ENCODE measurements around the gene ADORA3.

ADORA3 gene

GRCh38 chr1:111497592-111497991 is 5.8 kb downstream of the ADORA3 start:
- H3K4me3 ChIP-seq (ENCODE audit: control insufficient read depth, low read depth, low read length) = no peak overlapping the region
- DNase-seq (ENCODE audit: low read depth) = no peak
- TF ChIP-seq CTCF (conservative IDR thresholded peaks at IDR 0.05; ENCODE audit: control insufficient read depth, insufficient read depth, low read depth, low read length) = no peak

GRCh38 chr1:111496398-111496797 is 7.0 kb downstream of the ADORA3 start:
- no peak overlapping the region for H3K4me3 ChIP-seq (ENCODE audit: control insufficient read depth, low read depth, low read length)
- no peak for TF ChIP-seq CTCF (conservative IDR thresholded peaks at IDR 0.05; ENCODE audit: control insufficient read depth, insufficient read depth, low read depth, low read length)
- no peak for DNase-seq (ENCODE audit: low read depth)

DNA sequence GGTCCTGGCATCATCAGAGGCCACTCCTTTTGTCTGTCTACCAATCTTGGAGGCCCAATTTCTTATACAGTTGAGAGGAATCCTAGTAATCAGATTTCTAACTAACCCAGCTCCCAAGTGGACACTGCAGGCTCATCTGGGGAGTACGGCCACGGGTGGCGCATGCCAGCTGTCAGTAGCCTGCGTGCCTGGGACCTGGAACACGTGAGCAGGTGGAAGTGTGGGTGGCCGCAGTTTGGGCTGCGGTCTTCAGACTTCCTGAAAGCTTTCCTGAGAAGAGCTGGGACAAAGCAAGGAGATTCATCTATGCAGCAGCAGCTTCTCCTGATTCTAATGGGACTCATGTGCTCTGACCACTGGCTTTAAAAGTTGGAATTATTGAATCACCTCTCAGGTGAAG is 12.4 kb downstream of the ADORA3 start:
- no peak for TF ChIP-seq CTCF (conservative IDR thresholded peaks at IDR 0.05; ENCODE audit: control insufficient read depth, insufficient read depth, low read depth, low read length)
- DNase-seq (ENCODE audit: low read depth) = no peak

DNA sequence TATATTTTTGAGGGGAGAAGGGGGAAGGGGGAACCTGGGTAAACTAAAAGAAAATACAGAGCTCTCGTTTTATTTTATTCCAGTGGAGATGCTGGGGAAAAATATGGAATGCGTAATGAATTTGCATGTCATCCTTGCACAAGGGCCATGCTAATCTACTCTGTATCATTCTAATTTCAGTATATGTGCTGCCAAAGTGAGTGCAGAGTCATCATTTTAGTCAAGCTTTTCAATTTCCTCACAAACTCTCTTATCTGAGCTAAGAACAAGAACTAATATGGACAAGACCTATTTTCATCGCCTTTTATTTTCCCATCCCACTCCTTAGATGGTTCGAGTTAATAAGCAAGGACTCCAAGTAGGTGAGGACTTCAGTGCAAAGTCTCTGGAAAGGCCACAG is 13.2 kb downstream of the ADORA3 start:
- DNase-seq (ENCODE audit: low read depth) = no peak
- no peak for TF ChIP-seq CTCF (conservative IDR thresholded peaks at IDR 0.05; ENCODE audit: control insufficient read depth, insufficient read depth, low read depth, low read length)
- no peak overlapping the region for H3K4me3 ChIP-seq (ENCODE audit: control insufficient read depth, low read depth, low read length)

More for the DNA sequence above, 12.4 kb downstream of the ADORA3 start:
- no peak overlapping the region for H3K4me3 ChIP-seq (ENCODE audit: control insufficient read depth, low read depth, low read length)

- TF ChIP-seq CTCF (conservative IDR thresholded peaks at IDR 0.05; ENCODE audit: control insufficient read depth, insufficient read depth, low read depth, low read length) = no peak
- H3K4me3 ChIP-seq (ENCODE audit: control insufficient read depth, low read depth, low read length) = no peak overlapping the region
- peak; percentile 54 for DNase-seq (ENCODE audit: low read depth)
These were observed 13.8 kb downstream of the ADORA3 start for GRCh38 chr1:111489604-111490003.

DNA sequence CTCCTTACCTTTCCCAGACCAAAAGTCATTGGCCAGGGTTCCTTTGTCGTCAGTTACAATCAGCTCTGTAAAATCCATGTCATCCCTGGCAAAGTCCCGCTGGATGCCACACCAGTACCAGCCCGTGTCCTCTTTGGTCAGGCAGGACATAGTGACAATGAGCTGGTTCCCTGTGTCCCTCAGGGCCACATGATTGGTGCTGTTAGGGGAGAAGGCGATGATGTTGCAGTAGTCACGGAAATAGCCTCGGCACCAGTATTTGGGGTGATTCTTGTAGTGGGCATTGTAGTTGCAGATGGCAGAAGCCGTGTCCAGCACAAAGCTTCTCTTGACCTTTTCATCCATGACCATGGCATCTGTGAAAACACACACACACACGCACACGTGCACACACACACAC is 14.8 kb downstream of the ADORA3 start:
- DNase-seq (ENCODE audit: low read depth) = no peak
- no peak for TF ChIP-seq CTCF (conservative IDR thresholded peaks at IDR 0.05; ENCODE audit: control insufficient read depth, insufficient read depth, low read depth, low read length)
- no peak overlapping the region for H3K4me3 ChIP-seq (ENCODE audit: control insufficient read depth, low read depth, low read length)

DNA sequence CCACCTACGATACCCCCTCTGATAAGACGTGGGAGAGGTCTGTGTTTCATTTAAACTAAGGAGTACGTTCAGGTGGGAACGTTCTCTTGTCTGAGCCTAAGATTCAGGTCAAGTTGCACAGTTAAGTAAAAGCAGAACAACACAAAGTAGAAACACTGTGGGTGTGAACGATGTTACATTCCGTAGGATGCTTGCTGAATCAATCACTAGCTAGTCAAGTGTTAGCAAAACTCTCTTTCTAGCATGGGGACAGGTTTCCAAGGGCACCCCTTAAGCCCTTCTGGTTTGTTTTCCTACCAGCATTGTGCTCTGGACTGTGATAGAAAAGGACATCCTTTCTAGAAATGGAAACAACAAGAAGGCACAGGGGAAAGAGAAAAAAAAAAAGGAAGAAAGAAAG is 16.3 kb downstream of the ADORA3 start:
- DNase-seq (ENCODE audit: low read depth) = no peak
- H3K4me3 ChIP-seq (ENCODE audit: control insufficient read depth, low read depth, low read length) = no peak overlapping the region
- TF ChIP-seq CTCF (conservative IDR thresholded peaks at IDR 0.05; ENCODE audit: control insufficient read depth, insufficient read depth, low read depth, low read length) = no peak
